Measurements from ENCODE around the gene PRR20G.
"Not testable (repeated sequence)": the region's sequence is repeated elsewhere in the genome, so short reads cannot be mapped to it uniquely, and the experiment has no call there.

Gene PRR20G

GRCh38 chr3:127299276-127299675, 11.4 kb upstream of the PRR20G start:
- Histone ChIP-seq H3K4me3 (ENCODE audit: low read depth in 1 of 2, low read length in 1 of 2) (no peak overlapping the region), H3K27me3 (peaks cover 8% of the 10 kb centered on the region)
- TF ChIP-seq, protein P1, sequence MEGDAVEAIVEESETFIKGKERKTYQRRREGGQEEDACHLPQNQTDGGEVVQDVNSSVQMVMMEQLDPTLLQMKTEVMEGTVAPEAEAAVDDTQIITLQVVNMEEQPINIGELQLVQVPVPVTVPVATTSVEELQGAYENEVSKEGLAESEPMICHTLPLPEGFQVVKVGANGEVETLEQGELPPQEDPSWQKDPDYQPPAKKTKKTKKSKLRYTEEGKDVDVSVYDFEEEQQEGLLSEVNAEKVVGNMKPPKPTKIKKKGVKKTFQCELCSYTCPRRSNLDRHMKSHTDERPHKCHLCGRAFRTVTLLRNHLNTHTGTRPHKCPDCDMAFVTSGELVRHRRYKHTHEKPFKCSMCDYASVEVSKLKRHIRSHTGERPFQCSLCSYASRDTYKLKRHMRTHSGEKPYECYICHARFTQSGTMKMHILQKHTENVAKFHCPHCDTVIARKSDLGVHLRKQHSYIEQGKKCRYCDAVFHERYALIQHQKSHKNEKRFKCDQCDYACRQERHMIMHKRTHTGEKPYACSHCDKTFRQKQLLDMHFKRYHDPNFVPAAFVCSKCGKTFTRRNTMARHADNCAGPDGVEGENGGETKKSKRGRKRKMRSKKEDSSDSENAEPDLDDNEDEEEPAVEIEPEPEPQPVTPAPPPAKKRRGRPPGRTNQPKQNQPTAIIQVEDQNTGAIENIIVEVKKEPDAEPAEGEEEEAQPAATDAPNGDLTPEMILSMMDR (IDR thresholded peaks at IDR 0.05), result no peak

DNA sequence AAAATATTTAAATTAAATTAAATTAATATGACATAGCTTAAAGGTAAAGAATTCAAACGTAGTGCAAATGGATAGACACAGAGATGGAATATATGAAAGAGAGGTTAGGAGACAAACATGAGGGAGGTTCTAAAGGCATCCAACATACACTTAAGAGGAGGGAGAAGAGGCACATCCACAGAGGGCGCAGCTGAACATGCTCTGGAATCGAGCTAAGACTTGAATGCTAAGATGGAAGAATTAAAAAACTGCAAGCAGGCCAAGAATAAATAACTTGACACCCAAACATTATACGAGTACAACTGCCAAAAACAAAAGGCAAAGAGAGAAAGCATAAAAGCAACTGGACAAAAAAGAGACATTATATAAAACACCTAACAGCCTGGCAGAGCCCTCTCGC, 9.1 kb upstream of the PRR20G start:
- Histone ChIP-seq H3K4me1 (ENCODE audit: control insufficient read depth in 1 of 2, insufficient read depth in 1 of 2, low read depth in 1 of 2, low read length in 1 of 2) (no peaks in the 10 kb centered on the region), H3K4me3 (ENCODE audit: low read depth in 1 of 2, low read length in 1 of 2) (no peak overlapping the region), H3K27ac (no peak overlapping the region), H3K9me3 (no peaks in the 10 kb centered on the region), H3K36me3 (no peaks in the 10 kb centered on the region), H3K27me3 (peaks cover 4% of the 10 kb centered on the region)
- TF ChIP-seq, protein P1 (IDR thresholded peaks at IDR 0.05), result no peak

More at GRCh38 chr3:127299276-127299675, 11.4 kb upstream of the PRR20G start:
- H3K36me3 ChIP-seq, result no peaks in the 10 kb centered on the region
- H3K9me3 ChIP-seq, result no peaks in the 10 kb centered on the region
- no peak overlapping the region for H3K27ac ChIP-seq
- no peaks in the 10 kb centered on the region for H3K4me1 ChIP-seq (ENCODE audit: control insufficient read depth in 1 of 2, insufficient read depth in 1 of 2, low read depth in 1 of 2, low read length in 1 of 2)

DNA sequence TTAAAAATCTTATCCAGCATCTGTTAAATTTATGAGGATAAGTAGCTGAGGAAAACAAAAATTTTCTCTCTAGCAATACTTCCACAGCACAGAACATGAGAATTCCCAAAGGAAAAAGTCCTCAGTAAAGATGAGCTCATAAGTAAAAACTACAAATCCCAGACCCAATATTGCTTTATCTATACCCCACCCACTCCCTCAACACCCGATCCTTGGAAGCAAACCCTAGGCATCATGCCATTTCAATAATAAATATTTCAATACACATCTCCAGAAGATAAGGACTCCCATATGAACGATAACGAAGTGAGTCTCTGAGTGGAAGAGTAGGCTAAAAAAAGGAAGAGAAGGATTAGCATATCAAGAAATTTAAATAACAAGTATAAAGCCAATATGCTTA, 8.3 kb upstream of the PRR20G start:
- Histone ChIP-seq H3K36me3 (no peaks in the 10 kb centered on the region), H3K4me1 (ENCODE audit: control insufficient read depth in 1 of 2, insufficient read depth in 1 of 2, low read depth in 1 of 2, low read length in 1 of 2) (no peaks in the 10 kb centered on the region)
- TF ChIP-seq, protein P1 (IDR thresholded peaks at IDR 0.05), result no peak

DNA sequence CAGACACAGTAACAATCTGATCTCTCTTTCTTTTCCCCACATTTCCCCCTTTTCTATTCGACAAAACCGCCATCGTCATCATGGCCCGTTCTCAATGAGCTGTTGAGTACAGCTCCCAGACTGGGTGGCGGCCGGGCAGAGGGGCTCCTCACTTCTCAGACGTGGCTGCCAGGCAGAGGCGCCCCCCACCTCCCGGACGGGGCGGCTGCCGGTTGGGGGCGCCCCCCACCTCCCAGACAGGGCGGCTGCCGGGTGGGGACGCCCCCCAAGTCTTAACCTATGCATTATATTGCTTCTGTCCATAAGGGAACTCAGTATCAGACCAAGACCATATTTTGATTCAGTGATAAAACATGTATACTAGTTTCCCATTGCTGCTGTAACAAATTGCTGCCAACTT, 5.8 kb upstream of the PRR20G start:
- not testable (repeated sequence) for H3K4me3 ChIP-seq (ENCODE audit: low read depth in 1 of 2, low read length in 1 of 2); H3K27me3 ChIP-seq; H3K27ac ChIP-seq; H3K9me3 ChIP-seq; H3K4me1 ChIP-seq (ENCODE audit: control insufficient read depth in 1 of 2, insufficient read depth in 1 of 2, low read depth in 1 of 2, low read length in 1 of 2); H3K36me3 ChIP-seq

More for the DNA sequence above, 8.3 kb upstream of the PRR20G start:
- H3K4me3 ChIP-seq (ENCODE audit: low read depth in 1 of 2, low read length in 1 of 2), result no peak overlapping the region
- no peaks in the 10 kb centered on the region for H3K9me3 ChIP-seq
- peaks cover 4% of the 10 kb centered on the region for H3K27me3 ChIP-seq
- no peak overlapping the region for H3K27ac ChIP-seq

DNA sequence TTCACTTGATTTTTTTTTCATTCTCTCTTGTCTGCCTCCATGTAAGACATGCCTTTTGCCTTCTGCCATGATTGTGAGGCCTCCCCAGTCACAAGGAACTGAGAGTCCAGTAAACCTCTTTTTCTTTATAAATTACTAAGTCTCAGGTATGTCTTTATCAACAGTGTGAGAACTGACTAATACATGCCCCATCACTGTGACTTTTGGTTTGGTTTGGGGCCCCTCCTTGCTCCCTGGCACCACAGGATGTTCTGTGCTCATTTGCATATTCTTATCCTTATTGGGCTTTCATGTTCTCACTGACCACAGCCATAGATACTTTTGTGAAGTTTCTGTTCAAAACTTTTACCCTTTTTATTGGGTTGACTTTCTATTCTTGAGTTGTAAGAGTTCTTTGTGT, 3.8 kb upstream of the PRR20G start:
- no peaks in the 10 kb centered on the region for H3K4me1 ChIP-seq (ENCODE audit: control insufficient read depth in 1 of 2, insufficient read depth in 1 of 2, low read depth in 1 of 2, low read length in 1 of 2)
- TF ChIP-seq, protein P1 (IDR thresholded peaks at IDR 0.05), result no peak
- no peak overlapping the region for H3K4me3 ChIP-seq (ENCODE audit: low read depth in 1 of 2, low read length in 1 of 2)
- no peak overlapping the region for H3K27ac ChIP-seq
- H3K9me3 ChIP-seq, result no peaks in the 10 kb centered on the region
- no peaks in the 10 kb centered on the region for H3K36me3 ChIP-seq
- H3K27me3 ChIP-seq, result no peaks in the 10 kb centered on the region

DNA sequence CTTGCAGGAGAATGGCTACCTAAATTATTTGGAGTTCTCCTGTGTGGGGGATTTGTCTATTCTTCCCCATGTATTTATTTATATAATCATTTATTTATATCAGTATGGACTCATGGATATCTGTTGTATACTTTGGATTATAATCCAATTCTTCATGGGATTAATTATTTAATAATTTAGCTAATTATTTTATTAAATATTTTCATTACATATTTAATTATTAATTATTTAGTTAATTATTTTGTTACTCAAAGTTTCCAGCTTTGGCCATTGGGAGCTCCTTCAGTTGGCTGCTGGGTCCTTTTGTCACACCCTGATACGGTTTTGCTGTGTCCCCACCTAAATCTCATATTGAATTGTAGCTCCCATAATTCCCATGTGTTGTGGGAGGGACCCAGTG, 3.3 kb upstream of the PRR20G start:
- Histone ChIP-seq H3K4me1 (ENCODE audit: control insufficient read depth in 1 of 2, insufficient read depth in 1 of 2, low read depth in 1 of 2, low read length in 1 of 2) (no peaks in the 10 kb centered on the region), H3K27me3 (no peaks in the 10 kb centered on the region), H3K36me3 (no peaks in the 10 kb centered on the region), H3K4me3 (ENCODE audit: low read depth in 1 of 2, low read length in 1 of 2) (no peak overlapping the region), H3K27ac (no peak overlapping the region), H3K9me3 (no peaks in the 10 kb centered on the region)
- TF ChIP-seq, protein P1 (IDR thresholded peaks at IDR 0.05), result no peak

Measured in neutrophil (primary cell).